GM18520 (cell line): Measurements from ENCODE around the gene FKBP7.
"Not testable (repeated sequence)": the region's sequence is repeated elsewhere in the genome, so short reads cannot be mapped to it uniquely, and the experiment has no call there.

ENCODE experiments used
- ATAC-seq: cut with Tn5 transposase; IDR thresholded peaks from one replicate; pipeline ENCODE4 v1.9.1; 2021; ENCODE audit not compliant: unreplicated experiment

The FKBP7 gene, protein sequence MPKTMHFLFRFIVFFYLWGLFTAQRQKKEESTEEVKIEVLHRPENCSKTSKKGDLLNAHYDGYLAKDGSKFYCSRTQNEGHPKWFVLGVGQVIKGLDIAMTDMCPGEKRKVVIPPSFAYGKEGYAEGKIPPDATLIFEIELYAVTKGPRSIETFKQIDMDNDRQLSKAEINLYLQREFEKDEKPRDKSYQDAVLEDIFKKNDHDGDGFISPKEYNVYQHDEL

DNA sequence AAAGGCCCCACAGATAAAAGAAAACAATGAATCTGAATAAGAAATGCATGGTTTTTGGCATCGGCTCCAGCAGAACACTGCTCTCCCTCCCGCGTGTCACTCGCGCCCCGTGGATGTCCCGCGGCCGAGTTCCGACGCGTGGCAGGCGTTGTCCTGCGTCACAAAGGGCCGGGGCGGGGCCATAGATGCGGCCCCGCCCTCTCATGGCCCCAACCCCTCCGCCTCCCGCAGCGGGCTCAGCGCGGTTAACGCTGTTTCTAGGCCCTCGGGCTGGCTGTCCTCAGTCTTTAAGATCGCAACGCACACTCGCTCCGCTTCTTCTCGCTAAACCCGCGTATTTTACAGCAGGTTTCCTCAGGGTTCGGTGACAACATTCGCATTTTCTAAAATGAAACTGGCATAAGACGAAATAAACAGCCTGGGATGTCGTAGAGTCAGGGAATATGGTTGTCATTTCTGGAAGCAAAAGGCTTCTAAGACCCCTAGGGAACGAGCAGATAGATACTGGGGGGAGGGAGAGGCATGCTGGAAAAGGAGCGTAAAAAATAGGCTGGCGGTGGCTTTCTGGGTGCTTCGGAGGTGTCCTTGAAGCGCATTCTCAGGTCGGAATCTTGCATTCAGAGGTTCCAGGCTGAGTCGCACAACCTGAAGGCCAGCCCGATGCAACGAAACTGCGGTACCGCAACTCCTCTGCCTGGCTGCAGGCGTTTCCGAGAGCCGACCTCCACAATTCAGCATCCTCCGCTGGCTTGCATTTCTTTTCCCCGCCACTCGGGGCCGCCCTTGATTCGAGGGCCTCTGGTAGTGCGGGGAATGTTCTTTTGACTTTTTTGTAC lies at the start of gene FKBP7:
Gene FKBP7, minus strand, starts transcription at position 162 of the 836 bp plus-strand sequence. Its CDS starts 101 bp downstream, at position 61.
- peak; percentile 26 for ATAC-seq

DNA sequence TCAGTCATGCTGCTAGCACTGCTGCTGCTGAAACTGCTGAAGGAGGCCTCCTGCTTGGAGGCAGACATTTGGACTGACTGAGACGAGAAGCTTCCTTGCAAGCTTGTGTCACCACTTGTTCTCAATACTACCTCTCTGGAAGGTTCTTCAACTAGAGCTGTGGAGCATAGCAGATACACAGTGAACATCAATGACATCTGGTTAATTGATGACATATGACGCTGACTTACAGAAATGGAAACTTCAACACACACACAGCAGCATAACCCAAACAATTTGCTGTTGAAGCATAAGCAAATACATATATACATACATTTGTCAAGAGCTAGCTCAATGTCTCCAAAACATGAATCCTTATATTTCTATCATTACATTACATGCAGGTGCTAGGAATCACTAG lies 49.2 kb upstream of the FKBP7 start:
- ATAC-seq = no peak

DNA sequence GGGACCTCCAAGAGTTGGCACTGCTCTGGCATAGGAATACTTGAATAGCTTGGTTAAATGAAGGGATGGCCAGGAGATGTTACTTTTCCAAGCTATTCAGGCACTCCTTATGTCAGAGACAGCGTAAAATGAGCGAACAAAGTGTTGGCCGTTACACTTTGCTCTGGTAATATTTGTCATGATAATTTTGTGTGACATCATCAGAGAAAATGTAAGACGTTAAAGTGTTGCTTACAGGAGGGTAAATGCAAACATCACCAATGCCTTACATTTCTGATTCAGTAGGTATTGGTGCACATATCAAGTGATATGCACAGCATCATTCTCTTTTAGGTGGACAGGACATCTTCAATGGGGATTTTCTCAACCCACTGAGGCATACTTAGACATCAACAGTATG lies 47.9 kb upstream of the FKBP7 start:
- no peak for ATAC-seq

DNA sequence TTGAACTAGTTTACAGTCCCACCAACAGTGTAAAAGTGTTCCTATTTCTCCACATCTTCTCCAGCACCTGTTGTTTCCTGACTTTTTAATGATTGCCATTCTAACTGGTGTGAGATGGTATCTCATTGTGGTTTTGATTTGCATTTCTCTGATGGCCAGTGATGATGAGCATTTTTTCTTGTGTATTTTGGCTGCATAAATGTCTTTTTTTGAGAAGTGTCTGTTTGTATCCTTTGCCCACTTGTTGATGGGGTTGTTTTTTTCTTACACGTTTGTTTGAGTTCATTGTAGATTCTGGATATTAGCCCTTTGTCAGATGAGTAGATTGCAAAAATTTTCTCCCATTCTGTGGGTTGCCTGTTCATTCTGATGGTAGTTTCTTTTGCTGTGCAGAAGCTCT lies 47.1 kb upstream of the FKBP7 start:
- ATAC-seq = not testable (repeated sequence)

DNA sequence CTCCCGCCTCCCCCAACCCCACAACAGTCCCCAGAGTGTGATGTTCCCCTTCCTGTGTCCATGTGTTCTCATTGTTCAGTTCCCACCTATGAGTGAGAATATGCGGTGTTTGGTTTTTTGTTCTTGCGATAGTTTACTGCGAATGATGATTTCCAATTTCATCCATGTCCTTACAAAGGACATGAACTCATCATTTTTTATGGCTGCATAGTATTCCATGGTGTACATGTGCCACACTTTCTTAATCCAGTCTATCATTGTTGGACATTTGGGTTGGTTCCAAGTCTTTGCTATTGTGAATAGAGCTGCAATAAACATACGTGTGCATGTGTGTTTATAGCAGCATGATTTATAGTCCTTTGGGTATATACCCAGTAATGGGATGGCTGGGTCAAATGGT lies 46.6 kb upstream of the FKBP7 start:
- not testable (repeated sequence) for ATAC-seq

DNA sequence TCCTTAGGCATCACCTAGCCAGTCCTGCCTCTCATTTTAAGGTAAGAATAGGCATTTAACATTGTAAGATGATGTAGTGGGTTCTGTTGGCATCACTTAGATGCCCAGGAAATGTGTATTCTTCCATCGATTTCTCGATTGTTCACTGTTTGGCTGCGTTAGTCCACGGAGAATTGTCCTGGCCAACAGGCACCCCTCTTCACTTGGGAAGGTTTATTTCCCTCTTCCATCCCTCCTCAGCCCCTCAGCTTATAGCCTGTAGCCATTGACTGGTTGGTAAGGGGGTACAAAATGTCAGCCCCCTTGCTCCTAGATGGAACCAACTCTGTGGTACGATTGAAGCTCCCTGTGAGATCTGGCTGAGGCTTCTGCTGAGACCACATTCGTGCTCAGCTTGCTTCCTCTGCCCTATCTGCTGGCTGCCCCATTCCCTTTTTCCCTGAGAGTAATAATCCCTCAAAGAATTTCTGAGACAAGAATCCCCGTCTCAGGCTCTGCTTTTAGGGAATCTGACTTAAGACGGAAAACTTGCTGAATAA lies 45.3 kb upstream of the FKBP7 start:
- ATAC-seq = no peak

DNA sequence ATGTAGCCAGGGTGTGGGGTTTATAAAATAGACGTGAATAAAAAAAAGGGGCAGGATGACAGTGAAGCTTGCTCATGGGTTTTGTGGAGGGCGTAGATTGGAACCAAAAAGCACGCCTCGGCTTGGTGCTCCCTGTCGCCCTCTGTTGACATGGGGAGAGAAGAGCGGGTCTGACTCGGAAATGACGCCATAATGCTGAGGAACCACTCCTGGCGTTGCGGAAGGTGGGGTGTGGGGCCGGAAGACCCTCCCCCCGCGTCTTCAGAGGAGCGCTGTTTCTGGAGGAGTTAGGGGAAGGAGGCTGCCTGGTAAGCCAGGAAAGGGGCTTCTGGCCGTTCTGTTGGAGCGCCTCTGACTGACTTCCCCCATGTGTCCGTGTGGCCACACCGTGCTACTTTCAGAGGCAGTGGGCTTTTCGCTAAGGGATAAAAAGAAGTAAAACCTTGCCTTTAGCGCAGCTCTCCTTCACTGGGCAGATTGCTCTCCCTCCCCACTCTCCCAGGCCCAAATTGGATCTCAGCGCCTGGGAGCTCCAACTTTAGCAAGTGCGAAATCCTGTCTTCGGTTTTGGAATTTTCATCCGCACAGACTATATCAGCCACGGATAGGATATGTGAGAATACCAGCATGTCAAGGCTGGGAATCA lies 44.7 kb upstream of the FKBP7 start:
- peak; percentile 84 for ATAC-seq

DNA sequence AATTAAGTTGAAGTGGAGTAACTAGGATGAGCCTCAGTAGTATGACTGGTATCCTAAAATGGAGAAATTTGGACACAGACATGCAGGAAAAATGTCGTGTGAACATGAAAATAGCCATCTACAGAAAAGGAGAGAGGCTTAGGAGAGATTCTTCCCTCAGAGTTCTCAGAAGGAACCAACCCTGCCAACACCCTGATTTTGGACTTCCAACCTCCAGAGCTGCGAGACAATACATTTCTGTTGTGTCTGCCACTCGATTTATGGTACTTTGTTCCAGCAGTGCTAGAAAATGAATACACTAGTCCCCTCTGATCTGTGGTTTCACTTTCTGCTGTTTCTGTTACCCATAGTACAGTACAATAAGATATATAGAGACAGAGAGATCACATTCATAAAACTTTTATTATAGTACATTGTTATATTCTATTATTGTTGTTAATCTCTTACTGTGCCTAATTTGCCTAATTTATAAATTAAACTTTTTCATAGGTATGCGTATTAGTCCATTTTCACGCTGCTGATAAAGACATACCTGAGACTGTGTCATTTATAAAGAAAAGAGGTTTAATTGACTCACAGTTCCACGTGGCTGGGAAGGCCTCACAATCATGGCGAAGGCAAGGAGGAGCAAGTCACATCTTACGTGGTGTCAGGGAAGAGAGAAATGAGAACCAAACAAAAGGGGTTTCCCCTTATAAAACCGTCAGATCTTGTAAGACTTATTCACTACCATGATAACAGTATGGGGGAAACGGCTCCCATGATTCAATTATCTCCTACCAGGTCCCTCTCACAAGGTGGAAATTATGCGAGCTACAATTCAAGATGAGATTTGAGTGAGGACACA lies 43.1 kb upstream of the FKBP7 start:
- ATAC-seq = no peak

DNA sequence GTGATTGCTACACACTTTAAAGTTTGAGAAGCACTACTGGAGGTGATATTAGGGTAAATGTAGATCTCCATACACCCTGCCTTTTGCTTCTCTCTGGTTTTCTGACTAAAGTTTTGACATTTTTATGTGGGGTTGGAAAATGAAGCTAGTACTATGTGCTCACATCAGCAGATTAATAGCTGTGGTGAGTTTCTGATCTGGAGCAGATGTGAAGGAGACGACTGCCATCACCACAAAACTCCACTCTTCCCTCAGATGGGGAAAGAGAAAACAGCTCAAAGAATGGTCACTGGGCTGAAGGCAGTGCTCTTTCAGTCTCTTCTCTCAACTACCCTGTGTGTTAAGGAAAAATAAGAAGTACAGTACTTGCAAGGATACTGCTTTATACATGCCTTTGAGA lies 39.1 kb upstream of the FKBP7 start:
- no peak for ATAC-seq

DNA sequence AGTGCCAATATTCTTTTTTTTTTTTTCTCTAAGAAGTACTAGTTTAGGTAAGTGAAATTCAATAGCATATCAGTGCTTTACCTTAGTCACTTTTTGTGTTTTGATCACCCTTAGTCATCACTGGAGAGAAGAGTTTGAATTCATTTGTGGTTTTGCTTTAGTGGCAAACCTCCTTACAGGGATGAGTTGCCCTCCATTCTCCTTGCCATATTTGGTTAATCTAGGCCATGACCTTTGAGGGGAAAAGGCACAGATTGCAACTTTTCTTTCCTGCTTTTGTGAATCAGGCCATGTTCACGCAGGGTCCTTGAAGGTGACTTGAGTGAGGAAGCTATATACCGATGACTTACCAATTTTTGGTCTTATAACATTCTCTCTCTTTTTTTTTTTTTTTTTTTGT lies 36.3 kb upstream of the FKBP7 start:
- peak; percentile 76 for ATAC-seq

DNA sequence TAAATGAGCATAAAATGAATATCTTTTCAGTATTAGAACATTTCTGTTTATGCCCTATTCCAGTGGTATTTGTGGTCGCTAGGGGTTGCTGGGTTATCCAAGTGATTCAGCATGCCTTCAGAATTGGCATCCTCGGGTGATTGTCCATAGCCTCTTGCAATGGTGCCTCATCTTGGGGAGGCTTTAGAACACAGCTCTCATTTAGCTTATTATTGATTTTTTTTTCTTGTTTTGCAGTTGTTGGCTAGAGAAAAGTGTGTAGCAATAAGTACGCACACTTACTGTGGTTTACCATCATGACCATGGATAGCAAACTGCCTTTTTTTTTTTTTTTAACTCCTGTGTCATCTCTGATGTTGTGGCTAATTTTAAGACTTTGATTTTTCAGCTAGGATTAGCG lies 35.5 kb upstream of the FKBP7 start:
- no peak for ATAC-seq

DNA sequence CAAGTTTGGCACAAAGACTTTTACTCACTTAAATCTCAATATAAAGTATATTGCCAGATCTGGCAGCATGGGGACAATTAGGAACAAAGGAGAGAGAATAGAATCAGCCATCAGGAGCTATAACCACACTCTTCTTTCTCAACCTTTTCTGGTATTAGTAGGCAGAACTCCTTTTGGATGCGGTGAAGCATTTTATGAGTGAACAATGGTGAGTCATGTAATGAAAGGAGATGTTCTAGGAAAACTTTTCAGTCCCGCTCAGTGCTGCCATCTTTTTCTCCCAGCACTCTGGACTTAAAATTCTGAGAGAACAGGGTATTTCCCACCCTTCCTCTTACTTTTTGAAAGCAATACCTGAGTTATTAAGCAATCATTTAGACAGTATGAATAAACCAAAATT lies 34.1 kb upstream of the FKBP7 start:
- no peak for ATAC-seq

DNA sequence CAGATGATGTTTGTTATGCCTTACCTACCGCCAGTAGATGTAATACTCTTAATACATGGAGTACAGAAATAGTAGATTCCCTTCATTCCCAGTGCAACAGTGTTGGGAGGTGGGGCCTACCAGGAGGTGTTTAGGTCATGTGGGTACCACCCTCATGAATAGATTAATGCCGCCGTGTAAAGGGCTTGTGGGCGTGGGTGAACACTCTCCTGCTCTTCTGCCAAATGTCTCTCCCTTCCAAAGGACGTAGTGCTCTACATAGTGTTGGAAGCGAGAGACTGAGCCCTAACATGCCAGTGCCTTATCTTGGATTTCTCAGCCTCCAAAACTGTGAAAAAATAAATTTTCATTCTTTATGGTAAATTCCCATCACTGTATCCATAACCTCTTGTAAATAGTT lies 32.0 kb upstream of the FKBP7 start:
- ATAC-seq = no peak

DNA sequence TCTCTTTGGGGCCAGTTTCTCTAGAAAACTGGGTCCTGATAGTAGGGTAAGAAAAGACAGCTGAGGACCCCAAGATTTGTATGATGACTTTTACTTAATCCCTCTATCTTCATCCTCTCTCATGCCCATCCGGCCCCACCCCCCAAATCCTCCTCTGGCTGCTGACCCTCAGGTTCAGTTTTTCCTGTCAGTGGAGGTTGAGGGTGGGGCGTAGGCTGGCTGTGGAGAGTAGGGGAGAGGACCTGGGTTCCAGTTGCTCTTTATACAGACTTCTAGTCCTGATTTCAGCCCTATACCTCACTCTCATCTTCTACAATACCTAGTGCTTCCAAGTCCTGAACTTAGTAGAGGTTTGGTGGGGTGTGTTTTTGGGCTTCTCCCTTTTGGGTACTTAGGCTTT lies 30.2 kb upstream of the FKBP7 start:
- ATAC-seq = no peak

DNA sequence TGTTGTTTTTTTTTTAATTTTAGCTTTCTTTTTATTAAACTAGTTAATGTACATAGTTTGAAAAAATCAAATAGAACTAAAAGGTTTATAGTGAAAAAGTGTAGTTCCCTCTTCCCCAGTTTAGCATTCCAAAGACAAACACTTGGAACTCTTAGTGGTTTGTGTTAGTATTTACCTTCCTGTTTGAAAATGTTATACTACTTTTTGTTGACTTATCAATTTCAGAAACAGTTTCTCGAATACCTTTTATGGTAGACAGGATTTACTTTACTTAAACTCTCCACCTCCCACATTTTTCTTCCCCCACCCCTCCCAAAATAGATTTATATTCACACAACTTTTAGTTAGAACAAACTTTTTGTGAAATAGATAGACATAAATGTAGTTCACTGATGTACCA lies 28.5 kb upstream of the FKBP7 start:
- ATAC-seq = no peak

DNA sequence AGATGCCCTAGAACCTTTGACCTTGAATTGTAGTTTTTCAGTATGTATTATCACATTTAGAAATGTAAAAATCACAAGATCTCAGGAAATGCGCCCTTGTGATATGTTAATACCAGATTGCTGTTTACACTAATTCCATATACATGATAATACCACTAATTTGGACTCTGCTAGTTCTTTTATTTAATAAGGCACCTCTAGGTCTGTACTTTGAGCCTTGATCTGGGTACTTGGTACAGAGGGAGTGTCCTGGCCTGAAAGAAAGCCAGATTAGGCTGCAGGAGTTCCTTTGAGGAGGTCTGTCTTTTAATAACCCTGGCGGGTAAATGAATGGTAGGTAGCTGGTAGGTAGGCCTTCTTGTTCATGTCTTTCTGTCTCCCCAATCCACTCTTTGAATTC lies 28.1 kb upstream of the FKBP7 start:
- ATAC-seq = no peak

DNA sequence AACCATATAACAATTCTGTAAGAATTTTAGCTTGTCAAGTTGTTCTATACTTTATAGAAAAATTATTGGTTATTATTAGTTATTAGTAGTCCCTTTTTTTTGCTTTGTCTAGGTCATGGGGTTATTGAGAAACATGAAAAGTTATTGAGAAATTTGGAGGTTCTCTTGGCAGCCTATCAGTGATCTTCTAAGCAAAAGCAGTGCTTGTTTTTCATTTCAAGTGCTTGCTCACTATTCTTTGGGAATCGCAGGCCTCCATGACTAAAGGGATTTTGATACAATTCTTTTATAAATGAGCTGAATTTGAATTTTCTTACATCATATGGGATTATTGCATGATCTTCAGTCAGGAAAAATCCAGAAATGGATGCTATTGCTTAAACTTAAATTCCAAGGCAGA lies 27.7 kb upstream of the FKBP7 start:
- ATAC-seq = no peak

DNA sequence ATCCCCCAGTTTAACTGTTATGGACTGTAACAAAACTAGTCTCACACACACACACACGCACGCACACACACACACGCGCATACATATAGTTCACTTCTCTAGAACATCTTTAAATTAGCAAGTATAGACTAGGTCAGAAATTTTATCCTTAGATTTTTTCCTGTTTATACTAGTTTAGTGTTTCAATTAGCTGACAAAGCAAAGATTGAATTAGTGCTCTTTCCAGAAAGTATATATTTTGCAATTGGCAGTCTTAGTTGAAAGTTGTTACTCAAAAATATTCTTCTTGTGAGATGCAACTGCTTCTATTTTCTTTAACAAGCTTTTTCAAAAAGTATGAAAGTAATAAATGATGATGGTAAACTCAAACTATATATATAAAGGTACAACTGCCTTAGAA lies 24.4 kb upstream of the FKBP7 start:
- no peak for ATAC-seq

DNA sequence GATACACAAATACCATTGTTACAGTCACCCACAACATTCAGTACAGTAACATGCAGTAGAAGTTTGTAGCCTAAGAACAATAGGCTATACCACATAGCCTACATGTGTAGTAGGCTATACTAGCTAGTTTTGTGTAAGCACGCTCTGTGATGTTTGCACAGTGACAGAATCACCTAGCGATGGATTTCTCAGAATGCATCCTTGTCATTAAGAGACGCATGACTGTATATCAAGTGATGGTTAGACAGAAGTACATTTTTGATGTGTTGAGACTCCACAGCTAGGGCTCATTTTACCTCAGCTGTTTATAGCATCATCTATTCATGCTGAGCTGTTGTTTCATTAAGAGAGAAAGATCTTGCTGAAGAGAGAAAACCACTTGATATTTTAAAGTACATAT lies 21.2 kb upstream of the FKBP7 start:
- ATAC-seq = no peak

DNA sequence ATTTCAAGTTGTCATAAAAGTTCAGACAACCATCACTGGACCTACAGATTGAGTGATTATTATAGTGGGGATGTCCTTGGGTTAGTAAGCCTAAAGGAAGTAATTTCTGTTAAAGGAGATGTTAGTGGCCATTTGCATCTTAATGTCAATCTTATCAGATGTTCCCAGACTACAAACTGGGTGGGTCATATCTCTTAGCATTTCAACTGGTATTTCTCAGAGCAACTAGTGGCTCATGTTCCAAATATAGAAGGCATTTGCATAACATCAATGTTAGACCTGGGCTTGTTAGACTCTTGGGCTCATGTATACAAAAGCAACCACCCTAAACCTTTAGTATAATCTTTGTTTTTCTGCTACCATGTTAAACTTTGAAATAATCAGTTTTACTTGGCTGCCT lies 19.7 kb upstream of the FKBP7 start:
- ATAC-seq = no peak

DNA sequence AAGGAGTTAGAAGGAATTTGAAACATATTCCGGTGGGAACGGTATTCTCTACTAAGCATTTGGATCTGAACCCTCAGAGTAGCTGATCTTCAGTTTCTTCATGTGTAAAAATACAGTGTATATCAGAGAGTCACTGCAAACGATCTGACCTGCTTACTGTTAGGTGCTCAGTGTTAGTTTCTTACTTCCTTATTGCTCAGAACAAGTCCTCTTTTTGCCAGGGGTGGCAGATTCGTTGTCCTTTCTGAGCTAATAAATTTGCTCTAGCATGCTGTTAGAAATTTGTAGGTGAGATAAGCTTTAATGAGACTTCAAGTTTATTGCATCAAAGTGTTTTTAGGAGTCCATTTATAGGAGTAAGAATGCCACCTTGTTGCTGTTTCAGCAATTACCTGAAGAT lies 17.6 kb upstream of the FKBP7 start:
- ATAC-seq = no peak
